Astrocyte of the cerebellum (primary cell): ENCODE results near the gene ATF7.

Source experiments
- DNase-seq: peaks from one replicate; pipeline ENCODE4 v3.0.0-alpha.2; 2011; ENCODE audit warnings: low read depth
- H3K4me3 ChIP-seq: 2 replicates; pipeline ENCODE4 v1.5.1; 2011; ENCODE audit warnings: mild to moderate bottlenecking, low read depth, low read length, moderate library complexity
- CTCF ChIP-seq: IDR thresholded peaks from 2 replicates; pipeline ENCODE4 v1.5.1; 2012; ENCODE audit warnings: low read length, low read depth, moderate library complexity, mild to moderate bottlenecking; ENCODE audit errors: missing control alignments
- in situ Hi-C: cut with HindIII; loops from 2 replicates; pipeline ENCODE4 v1.10.0; 2017; ENCODE audit warnings: low sequenced_read_pairs

The ATF7 gene

GRCh38 chr12:53516758-53517455 lies 109.3 kb downstream of the ATF7 start:
- no peak overlapping the region for H3K4me3 ChIP-seq
- in situ Hi-C loops, result no loop called here
- DNase-seq, result no peak
- no peak for TF ChIP-seq CTCF

- no peak overlapping the region for H3K4me3 ChIP-seq
- no peak for DNase-seq
- in situ Hi-C loops, result no loop called here
- no peak for TF ChIP-seq CTCF
Measured at GRCh38 chr12:53515291-53515680, 110.9 kb downstream of the ATF7 start.

GRCh38 chr12:53514628-53515290 lies 111.4 kb downstream of the ATF7 start:
- H3K4me3 ChIP-seq, result no peak overlapping the region
- no peak for DNase-seq
- in situ Hi-C loops, result no loop called here
- TF ChIP-seq CTCF, result no peak

- in situ Hi-C loops, result no loop called here
- DNase-seq, result no peak
- no peak for TF ChIP-seq CTCF
- no peak overlapping the region for H3K4me3 ChIP-seq
Measured at GRCh38 chr12:53513712-53514410, 112.3 kb downstream of the ATF7 start.

- DNase-seq, result no peak
- no peak for TF ChIP-seq CTCF
- in situ Hi-C loops, result no loop called here
- no peak overlapping the region for H3K4me3 ChIP-seq
Measured at GRCh38 chr12:53510181-53510812, 115.9 kb downstream of the ATF7 start.

- peak; percentile 95 for TF ChIP-seq CTCF
- in situ Hi-C loops, result no loop called here
- no peak overlapping the region for H3K4me3 ChIP-seq
- no peak for DNase-seq
Measured at GRCh38 chr12:53508534-53509170, 117.5 kb downstream of the ATF7 start.
